Neural cell (in vitro differentiated cells): ENCODE results near the gene DST.

Experiments
- CTCF ChIP-seq: fragments of 450-650 bp; IDR thresholded peaks from 2 replicates; pipeline ENCODE4 v1.5.1; 2014; ENCODE audit warnings: antibody characterized with exemption, mild to moderate bottlenecking, moderate library complexity; ENCODE audit not compliant: poor library complexity, severe bottlenecking
- POLR2AphosphoS5 ChIP-seq: IDR thresholded peaks from 2 replicates; pipeline ENCODE4 v1.6.1; 2012
- REST ChIP-seq: IDR thresholded peaks from 2 replicates; pipeline ENCODE4 v1.6.1; 2012; ENCODE audit warnings: borderline replicate concordance

GRCh38 chr6:56478202-56478601 lies 164.5 kb downstream of the DST start:
- TF ChIP-seq POLR2AphosphoS5 (no peak), REST (no peak), CTCF (no peak)
